ENCODE measurements around the gene NHLRC3. TPM values are rescaled to one million over a fixed set of nuclear protein-coding genes. Genes with fewer than 3 reads are reported as not detected.
A peak's percentile ranks its signal among the peaks of the same experiment; 100 is the strongest.

NHLRC3 gene
- total RNA-seq, 1 donor from 2014 or later: 7.9 TPM

GRCh38 chr13:39016087-39016486, 22.2 kb upstream of the NHLRC3 start:
- no peak for DNase-seq (ENCODE audit: low read depth)
- H3K4me3 ChIP-seq (ENCODE audit: low read depth, low read length): no peak overlapping the region
- no peak for TF ChIP-seq CTCF (conservative IDR thresholded peaks at IDR 0.05; ENCODE audit: low read depth, low read length)

- TF ChIP-seq CTCF (conservative IDR thresholded peaks at IDR 0.05; ENCODE audit: low read depth, low read length): peak; percentile 74
- no peak for DNase-seq (ENCODE audit: low read depth)
- H3K4me3 ChIP-seq (ENCODE audit: low read depth, low read length): no peak overlapping the region
Measured at GRCh38 chr13:39016787-39017186, 21.5 kb upstream of the NHLRC3 start.

GRCh38 chr13:39020853-39021462, 17.3 kb upstream of the NHLRC3 start:
- TF ChIP-seq CTCF (conservative IDR thresholded peaks at IDR 0.05; ENCODE audit: low read depth, low read length): no peak
- H3K4me3 ChIP-seq (ENCODE audit: low read depth, low read length): no peak overlapping the region
- DNase-seq (ENCODE audit: low read depth): no peak

GRCh38 chr13:39023316-39023715, 14.9 kb upstream of the NHLRC3 start:
- H3K4me3 ChIP-seq (ENCODE audit: low read depth, low read length): no peak overlapping the region
- no peak for DNase-seq (ENCODE audit: low read depth)
- no peak for TF ChIP-seq CTCF (conservative IDR thresholded peaks at IDR 0.05; ENCODE audit: low read depth, low read length)

- H3K4me3 ChIP-seq (ENCODE audit: low read depth, low read length): no peak overlapping the region
- TF ChIP-seq CTCF (conservative IDR thresholded peaks at IDR 0.05; ENCODE audit: low read depth, low read length): no peak
- no peak for DNase-seq (ENCODE audit: low read depth)
Measured at GRCh38 chr13:39023761-39024160, 14.5 kb upstream of the NHLRC3 start.

- no peak for DNase-seq (ENCODE audit: low read depth)
- no peak overlapping the region for H3K4me3 ChIP-seq (ENCODE audit: low read depth, low read length)
- TF ChIP-seq CTCF (conservative IDR thresholded peaks at IDR 0.05; ENCODE audit: low read depth, low read length): no peak
Measured at GRCh38 chr13:39025433-39025839, 12.8 kb upstream of the NHLRC3 start.

GRCh38 chr13:39032150-39032549, 6.1 kb upstream of the NHLRC3 start:
- H3K4me3 ChIP-seq (ENCODE audit: low read depth, low read length): no peak overlapping the region
- DNase-seq (ENCODE audit: low read depth): no peak
- TF ChIP-seq CTCF (conservative IDR thresholded peaks at IDR 0.05; ENCODE audit: low read depth, low read length): no peak
